Cortex of kidney (tissue), 1 donor: Measurements from ENCODE around the gene PDZRN4.

Source experiments
- DNase-seq: peaks from one replicate; lab custom pipeline; 2025; lab: John Stamatoyannopoulos, UW

PDZRN4 gene

GRCh38 chr12:41459111-41459905 is 271.2 kb downstream of the PDZRN4 start:
- no peak for DNase-seq

- DNase-seq = no peak
These were observed 271.7 kb downstream of the PDZRN4 start for GRCh38 chr12:41459906-41460214.

DNA sequence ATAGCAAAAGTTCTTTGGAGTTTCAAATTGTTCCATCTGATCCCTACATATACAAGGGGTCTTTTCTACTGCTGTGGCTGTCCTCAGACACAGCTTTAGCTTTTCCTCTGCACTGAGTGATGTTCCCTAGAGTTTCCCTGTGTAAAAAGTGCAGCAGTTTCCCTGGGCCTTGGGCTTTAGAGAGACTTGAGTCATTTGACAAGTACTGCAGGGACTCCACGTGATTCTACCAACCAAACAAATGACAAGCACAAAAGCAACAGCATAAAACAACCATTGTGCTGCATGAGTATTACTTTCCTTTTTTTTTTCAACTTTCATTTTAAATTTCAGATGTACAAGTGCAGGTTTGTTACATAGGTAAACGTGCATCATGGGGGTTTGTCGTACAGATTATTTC is 272.8 kb downstream of the PDZRN4 start:
- DNase-seq = no peak

GRCh38 chr12:41462312-41462711 is 274.2 kb downstream of the PDZRN4 start:
- no peak for DNase-seq

DNA sequence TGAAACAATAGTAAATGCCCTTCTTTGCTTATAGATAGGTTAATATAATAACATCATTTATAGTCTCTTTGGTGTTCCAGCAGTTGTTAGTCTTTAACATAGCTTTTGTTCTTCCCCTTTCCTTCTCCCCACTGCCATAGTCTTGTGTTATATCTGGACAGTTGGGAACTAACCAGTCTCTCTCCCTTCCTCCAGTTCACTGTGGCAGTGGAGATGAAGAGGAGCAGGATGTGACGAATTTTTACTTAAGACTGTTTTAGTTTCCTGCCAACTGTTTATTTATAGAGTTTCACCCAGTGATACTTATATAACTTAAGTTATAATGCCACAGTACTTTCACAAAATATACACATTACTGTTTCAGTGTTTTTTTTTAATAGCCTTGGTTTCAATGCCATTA is 277.4 kb downstream of the PDZRN4 start:
- no peak for DNase-seq

- DNase-seq = no peak
These were observed 278.2 kb downstream of the PDZRN4 start for GRCh38 chr12:41466300-41466699.

- DNase-seq = no peak
These were observed 278.7 kb downstream of the PDZRN4 start for GRCh38 chr12:41466802-41467201.

- no peak for DNase-seq
These were observed 279.6 kb downstream of the PDZRN4 start for GRCh38 chr12:41467591-41468325.

DNA sequence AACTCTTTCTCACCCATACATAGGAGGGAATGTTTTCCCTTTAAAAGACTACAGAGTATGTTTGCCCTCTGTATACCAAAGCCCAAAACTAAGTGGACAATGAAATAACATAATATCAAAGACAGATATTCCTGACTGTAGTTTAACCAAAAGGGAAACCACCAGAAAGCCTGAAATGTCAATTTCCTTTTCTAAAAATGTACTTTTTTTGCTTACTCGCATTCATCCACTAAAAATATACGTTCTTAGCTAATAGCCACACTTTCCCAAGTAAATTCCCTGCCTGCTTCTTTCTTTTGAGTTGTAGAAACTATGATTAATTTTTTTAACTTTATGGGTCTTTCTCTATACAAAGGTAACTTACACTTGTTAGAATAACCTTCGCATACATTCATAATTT is 280.2 kb downstream of the PDZRN4 start:
- DNase-seq = no peak

DNA sequence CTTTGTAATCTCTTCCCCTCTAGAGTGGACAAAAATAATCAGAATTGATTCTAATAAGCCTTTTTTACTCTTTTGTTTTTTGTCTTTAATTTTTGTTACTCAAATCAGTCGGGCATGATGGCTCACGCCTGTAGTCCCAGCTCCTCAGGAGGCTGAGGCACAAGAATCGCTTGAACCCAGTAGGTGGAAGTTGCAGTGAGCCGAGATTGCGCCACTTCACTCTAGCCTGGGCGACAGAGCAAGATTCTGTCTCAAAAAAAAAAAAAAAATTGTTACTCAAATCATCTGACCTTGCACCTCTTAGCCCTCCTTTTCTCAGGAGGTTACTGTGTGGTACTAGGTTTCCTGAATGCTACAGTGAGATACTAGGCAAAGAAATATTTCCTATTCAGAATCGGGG is 280.6 kb downstream of the PDZRN4 start:
- DNase-seq = no peak

- DNase-seq = no peak
These were observed 285.3 kb downstream of the PDZRN4 start for GRCh38 chr12:41473441-41473840.

DNA sequence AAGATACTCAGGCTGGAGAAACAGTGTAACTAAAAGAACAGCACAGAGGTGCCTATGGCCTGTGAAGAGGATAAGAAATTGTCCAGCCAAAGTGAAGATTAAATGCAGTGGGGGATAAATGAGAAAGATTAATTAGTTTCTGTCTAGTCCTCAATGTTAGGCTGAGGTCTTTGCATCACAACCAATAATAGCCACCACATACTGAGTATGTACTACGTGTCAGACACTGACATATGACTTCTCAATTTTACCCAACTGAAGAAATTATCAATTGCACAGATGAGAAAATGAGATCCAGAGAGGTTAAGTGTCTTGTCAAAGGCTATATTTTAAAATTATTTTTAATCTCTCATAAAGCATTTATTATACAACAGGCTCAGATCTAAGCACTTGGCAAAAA is 285.9 kb downstream of the PDZRN4 start:
- no peak for DNase-seq

DNA sequence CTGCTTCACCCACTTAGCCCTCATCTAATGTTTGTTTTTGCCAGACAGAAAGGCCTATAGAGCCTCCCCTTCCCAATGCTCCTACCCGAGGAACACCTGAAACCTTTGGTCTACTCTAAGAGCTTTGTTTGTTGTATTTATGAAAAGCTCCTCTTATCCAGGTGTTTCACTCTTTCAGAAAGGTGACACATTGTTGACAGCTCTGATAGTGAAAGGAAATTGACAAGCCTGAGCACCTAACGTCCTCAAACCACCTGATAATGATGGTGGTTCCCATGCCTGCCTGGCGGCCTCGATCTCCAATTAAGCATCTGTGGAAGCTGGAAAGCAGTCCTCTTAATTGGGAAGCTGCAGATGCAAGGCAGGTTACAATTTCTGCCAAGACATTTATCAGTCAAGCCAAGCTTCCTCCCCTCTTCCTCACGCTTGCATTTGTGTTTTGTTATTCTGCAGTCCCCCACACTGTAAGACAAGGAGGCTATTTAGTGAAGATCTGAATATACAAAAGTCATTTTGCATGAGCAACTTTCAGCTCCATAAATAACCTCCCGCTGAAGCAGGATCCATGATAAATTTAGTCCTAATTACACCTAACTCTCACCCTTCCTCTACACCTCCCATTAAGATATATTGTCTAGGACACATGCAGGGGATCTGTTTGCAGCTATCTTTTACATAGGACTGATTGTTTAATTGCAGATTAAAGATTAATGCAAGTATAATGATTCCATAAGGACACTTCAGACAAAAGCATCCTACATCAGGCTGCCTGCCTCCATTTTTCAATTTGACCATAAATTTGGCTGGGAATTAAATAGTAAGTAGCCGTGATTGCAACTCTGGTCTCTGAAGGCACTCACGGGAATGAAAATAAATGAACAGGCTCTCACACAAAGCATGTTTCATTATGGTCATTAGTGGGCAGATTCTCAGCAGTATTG is 288.6 kb downstream of the PDZRN4 start:
- no peak for DNase-seq

GRCh38 chr12:41479426-41479825 is 291.3 kb downstream of the PDZRN4 start:
- DNase-seq = no peak

GRCh38 chr12:41485203-41485602 is 297.1 kb downstream of the PDZRN4 start:
- no peak for DNase-seq

GRCh38 chr12:41486718-41487117 is 298.6 kb downstream of the PDZRN4 start:
- no peak for DNase-seq

DNA sequence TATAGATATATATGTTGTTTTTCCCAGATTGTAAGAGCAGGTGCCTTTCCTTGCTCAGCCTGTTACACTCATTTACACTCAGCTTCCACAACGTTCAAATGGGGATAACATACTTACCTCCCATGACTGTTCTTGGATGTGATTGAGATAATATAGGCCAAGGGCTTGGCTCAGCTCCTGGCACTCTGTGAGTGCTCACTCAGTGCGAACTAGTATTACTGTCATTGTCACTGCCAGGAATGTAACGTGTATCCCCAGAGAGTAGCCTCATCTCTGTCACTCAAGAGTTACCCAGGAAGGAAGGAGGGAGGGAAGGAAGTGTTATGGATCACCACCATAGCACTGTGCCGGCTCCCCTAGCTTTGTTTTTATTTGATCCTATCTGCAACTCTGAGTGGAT is 307.9 kb downstream of the PDZRN4 start:
- DNase-seq = no peak

- DNase-seq = no peak
These were observed 309.3 kb downstream of the PDZRN4 start for GRCh38 chr12:41497409-41497808.

GRCh38 chr12:41504976-41505375 is 316.9 kb downstream of the PDZRN4 start:
- DNase-seq = no peak

DNA sequence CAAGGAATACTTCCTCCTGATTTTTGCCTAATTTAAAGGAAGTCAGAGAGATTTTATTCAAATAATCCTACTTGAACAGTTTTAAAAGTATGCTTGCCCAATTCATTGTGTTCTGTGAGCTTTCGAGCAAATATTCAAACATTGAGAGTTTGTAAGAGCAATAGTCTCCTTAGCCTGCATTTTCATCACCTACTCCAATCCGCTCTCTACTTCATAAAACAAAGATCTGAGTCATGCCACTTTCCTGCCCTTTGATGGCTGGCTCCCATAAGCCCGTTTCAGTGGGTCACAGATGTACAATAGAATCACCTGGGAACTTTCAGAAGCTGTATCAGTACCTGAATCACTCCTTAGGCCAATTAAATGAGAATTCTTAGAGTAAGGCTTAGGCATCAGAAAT is 319.2 kb downstream of the PDZRN4 start:
- DNase-seq = no peak

DNA sequence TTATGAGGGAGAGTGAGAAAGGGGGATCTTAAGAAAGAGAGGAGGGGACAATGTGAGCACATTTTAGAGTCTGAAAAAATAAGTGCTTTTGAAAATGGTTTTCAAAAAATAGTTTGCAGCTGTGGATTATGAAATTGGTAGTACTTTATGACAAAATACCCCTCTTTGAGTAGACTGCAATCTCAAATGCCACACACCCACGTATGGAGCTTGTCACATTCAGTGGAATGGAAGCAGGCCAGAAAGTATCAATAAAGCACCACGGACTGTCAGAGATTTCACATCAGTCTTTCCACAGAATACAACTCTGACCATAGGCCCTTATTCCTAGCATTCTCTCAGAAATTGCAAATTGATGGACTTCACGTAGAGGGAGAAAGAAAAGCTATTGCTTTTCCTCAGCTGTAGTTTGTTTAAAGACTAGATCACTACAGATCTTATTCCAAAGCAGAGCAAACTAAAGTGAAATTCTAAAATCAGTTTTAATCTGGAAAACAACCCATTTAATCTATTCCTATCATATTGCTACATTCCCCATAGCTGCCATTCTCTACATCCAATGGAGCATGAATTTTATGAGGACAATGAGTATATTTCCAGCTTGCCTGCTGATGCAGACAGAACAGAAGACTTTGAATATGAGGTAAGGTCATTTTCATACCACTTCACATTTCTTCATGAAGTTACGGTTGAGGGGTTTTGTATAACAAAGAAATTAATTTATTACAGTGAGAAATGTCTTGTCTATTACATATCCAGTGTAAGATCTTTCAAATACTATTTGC is 321.3 kb downstream of the PDZRN4 start:
- DNase-seq = no peak

- no peak for DNase-seq
These were observed 322.4 kb downstream of the PDZRN4 start for GRCh38 chr12:41510470-41510869.
